SK-N-SH (cell line): ENCODE results near the gene CAPN3. TPM values are rescaled to one million over a fixed set of nuclear protein-coding genes. Genes with fewer than 3 reads are reported as not detected.
A peak's percentile ranks its signal among the peaks of the same experiment; 100 is the strongest.

Experiments used
- CHD2 ChIP-seq: fragments of 150-350 bp; IDR thresholded peaks from 2 replicates; pipeline ENCODE4 v1.6.1; 2018; ENCODE audit warnings: low read length; ENCODE audit not compliant: partially characterized antibody
- ELF1 ChIP-seq: IDR thresholded peaks from 2 replicates; pipeline ENCODE4 v1.4.0; 2012
- EP300 ChIP-seq, 2 experiments: IDR thresholded peaks; 2 replicates each; pipeline versions ENCODE4 v1.4.0 to v1.6.1; 2012; ENCODE audit warnings: borderline replicate concordance in 1 of 2, low read depth in 1 of 2, low read length in 1 of 2
- FOSL2 ChIP-seq: IDR thresholded peaks from 2 replicates; pipeline ENCODE4 v1.4.0; 2012; ENCODE audit warnings: low read depth, mild to moderate bottlenecking, moderate library complexity, borderline replicate concordance
- FOXM1 ChIP-seq: IDR thresholded peaks from 2 replicates; pipeline ENCODE4 v1.4.0; 2012; ENCODE audit warnings: low read depth, mild to moderate bottlenecking
- GABPA ChIP-seq: IDR thresholded peaks from 2 replicates; pipeline ENCODE4 v1.4.0; 2012; ENCODE audit warnings: low read depth, mild to moderate bottlenecking
- GATA2 ChIP-seq: sonication (generic); formaldehyde crosslinking; IDR thresholded peaks from 2 replicates; pipeline ENCODE4 v1.5.0; 2020; ENCODE audit warnings: mild to moderate bottlenecking, missing genetic modification reagents
- JUND ChIP-seq: IDR thresholded peaks from 2 replicates; pipeline ENCODE4 v1.4.0; 2012
- MEF2A ChIP-seq: IDR thresholded peaks from 2 replicates; pipeline ENCODE4 v1.4.0; 2012; ENCODE audit warnings: low read depth, borderline replicate concordance
- MXI1 ChIP-seq: IDR thresholded peaks from 2 replicates; pipeline ENCODE4 v1.6.1; 2012; ENCODE audit warnings: mild to moderate bottlenecking, low read depth, low read length, improper control_type of control experiment
- NFIC ChIP-seq: IDR thresholded peaks from 2 replicates; pipeline ENCODE4 v1.4.0; 2012; ENCODE audit warnings: borderline replicate concordance
- NRF1 ChIP-seq: IDR thresholded peaks from 2 replicates; pipeline ENCODE4 v1.6.1; 2012; ENCODE audit warnings: low read depth, mild to moderate bottlenecking, low read length
- RXRA ChIP-seq: IDR thresholded peaks from 2 replicates; pipeline ENCODE4 v1.4.0; 2012; ENCODE audit warnings: low read depth, mild to moderate bottlenecking, borderline replicate concordance
- SIN3A ChIP-seq: IDR thresholded peaks from 2 replicates; pipeline ENCODE4 v1.6.1; 2012; ENCODE audit warnings: low read depth, mild to moderate bottlenecking, low read length, moderate library complexity, borderline replicate concordance
- SMC3 ChIP-seq: IDR thresholded peaks from 2 replicates; pipeline ENCODE4 v1.6.1; 2012; ENCODE audit warnings: low read depth, low read length, improper control_type of control experiment
- TAF1 ChIP-seq: IDR thresholded peaks from 2 replicates; pipeline ENCODE4 v1.6.1; 2012; ENCODE audit warnings: low read depth, mild to moderate bottlenecking, low read length, moderate library complexity, borderline replicate concordance
- TCF12 ChIP-seq: IDR thresholded peaks from 2 replicates; pipeline ENCODE4 v1.4.0; 2012
- YY1 ChIP-seq: IDR thresholded peaks from 2 replicates; pipeline ENCODE4 v1.4.0; 2012; ENCODE audit warnings: low read depth, mild to moderate bottlenecking
- polyA plus RNA-seq, 3 experiments: library from polyadenylated mRNA; depleted of rRNA; stranded (reverse); fragments of >200 nt; gene quantifications; 2 replicates each; pipeline ENCODE4 v1.2.3, GENCODE V29; 2012
- TF ChIP-seq, protein P1 (sequence below): IDR thresholded peaks from 2 replicates; pipeline ENCODE4 v1.4.0; 2012; ENCODE audit warnings: low read depth
- TF ChIP-seq, protein P2 (sequence below): fragments of 150-350 bp; IDR thresholded peaks from 2 replicates; pipeline ENCODE4 v1.6.1; 2016; ENCODE audit warnings: mild to moderate bottlenecking, low read depth, low read length
- TF ChIP-seq, protein P3 (sequence below): fragments of 150-350 bp; IDR thresholded peaks from 2 replicates; pipeline ENCODE4 v1.6.1; 2017; ENCODE audit warnings: antibody characterized with exemption, low read length, low read depth, borderline replicate concordance
- TF ChIP-seq, protein P4 (sequence below): IDR thresholded peaks from 2 replicates; pipeline ENCODE4; 2012
- TF ChIP-seq, protein P5 (sequence below): IDR thresholded peaks from 2 replicates; pipeline ENCODE4 v1.6.1; 2012; ENCODE audit warnings: mild to moderate bottlenecking, low read depth, low read length, moderate library complexity

CAPN3 gene
- polyA plus RNA-seq, 1 of the 3 experiments (the other 2 are of a cell fraction) = 1.8 TPM

DNA sequence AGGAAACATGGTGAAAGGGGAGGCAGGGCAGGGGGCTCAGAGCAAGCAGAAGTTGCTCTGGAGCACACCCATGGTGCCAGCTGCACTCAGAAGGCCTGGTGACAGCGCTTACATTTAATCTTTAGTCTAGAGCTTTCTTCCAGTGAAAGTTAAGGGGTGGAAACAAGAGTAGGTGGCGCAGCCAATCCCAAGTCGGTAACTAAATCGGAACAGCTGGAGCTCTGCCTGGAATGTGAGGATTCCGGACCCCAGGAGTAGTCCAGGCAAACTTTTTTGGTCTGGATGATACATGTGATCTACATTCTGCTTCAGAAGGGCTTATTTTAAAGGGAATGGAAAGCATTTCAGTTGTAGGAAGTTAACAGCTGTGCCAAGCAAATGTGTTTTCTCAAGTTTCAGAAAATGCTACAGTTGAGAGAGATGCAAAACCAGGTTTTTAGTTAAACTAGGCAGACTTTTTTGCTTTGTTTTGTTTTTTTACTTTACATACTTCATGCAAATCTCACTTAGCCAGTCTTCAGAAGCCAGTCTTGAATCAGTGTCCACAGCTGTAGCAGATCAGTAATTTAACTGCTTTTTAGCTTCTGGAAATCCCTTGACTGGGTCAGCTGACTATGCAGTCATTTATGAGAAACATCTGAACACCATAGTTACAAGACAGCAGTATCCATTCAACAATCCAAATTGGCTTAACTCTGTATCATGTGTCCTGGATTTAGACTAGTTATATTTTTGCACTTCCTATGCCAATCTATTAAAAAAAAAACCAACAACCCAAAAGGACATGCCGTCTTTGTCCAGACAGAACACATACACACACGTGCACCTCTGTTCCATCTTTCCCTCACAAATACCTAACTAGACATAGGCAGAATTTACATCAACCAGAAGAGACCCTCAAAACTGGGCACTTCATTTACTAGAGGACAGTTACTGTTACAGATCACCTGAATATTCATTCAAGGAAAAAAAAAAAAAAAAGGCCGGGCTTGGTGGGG, 98.4 kb downstream of the CAPN3 start (continued):
- TF ChIP-seq TAF1 (no peak), ELF1 (no peak), RXRA (no peak), GABPA (no peak), CHD2 (no peak), NFIC (no peak; the same call in 1 of the 2 replicates), EP300 (IDR thresholded peaks at IDR 0.05; ENCODE audit: borderline replicate concordance in 1 of 2, low read depth in 1 of 2, low read length in 1 of 2) (peak in 1 of 2 experiments; percentile 28; a peak in 3 of 4 replicates), FOXM1 (no peak; the same call in 1 of the 2 replicates), MEF2A (no peak), TCF12 (peak; percentile 38; the same call in 1 of the 2 replicates), MXI1 (no peak), NRF1 (no peak), JUND (no peak; the same call in 1 of the 2 replicates), SIN3A (peak; percentile 29; the same call in 1 of the 2 replicates), GATA2 (CRISPR knock-in tag) (no peak), YY1 (no peak), FOSL2 (no peak), SMC3 (no peak)
- TF ChIP-seq, protein P1, sequence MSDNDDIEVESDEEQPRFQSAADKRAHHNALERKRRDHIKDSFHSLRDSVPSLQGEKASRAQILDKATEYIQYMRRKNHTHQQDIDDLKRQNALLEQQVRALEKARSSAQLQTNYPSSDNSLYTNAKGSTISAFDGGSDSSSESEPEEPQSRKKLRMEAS = peak; percentile 33; the same call in 1 of the 2 replicates
- TF ChIP-seq, protein P2, sequence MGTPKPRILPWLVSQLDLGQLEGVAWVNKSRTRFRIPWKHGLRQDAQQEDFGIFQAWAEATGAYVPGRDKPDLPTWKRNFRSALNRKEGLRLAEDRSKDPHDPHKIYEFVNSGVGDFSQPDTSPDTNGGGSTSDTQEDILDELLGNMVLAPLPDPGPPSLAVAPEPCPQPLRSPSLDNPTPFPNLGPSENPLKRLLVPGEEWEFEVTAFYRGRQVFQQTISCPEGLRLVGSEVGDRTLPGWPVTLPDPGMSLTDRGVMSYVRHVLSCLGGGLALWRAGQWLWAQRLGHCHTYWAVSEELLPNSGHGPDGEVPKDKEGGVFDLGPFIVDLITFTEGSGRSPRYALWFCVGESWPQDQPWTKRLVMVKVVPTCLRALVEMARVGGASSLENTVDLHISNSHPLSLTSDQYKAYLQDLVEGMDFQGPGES = no peak
- TF ChIP-seq, protein P3, sequence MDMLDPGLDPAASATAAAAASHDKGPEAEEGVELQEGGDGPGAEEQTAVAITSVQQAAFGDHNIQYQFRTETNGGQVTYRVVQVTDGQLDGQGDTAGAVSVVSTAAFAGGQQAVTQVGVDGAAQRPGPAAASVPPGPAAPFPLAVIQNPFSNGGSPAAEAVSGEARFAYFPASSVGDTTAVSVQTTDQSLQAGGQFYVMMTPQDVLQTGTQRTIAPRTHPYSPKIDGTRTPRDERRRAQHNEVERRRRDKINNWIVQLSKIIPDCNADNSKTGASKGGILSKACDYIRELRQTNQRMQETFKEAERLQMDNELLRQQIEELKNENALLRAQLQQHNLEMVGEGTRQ = no peak; the same call in 1 of the 2 replicates
- TF ChIP-seq, protein P4, sequence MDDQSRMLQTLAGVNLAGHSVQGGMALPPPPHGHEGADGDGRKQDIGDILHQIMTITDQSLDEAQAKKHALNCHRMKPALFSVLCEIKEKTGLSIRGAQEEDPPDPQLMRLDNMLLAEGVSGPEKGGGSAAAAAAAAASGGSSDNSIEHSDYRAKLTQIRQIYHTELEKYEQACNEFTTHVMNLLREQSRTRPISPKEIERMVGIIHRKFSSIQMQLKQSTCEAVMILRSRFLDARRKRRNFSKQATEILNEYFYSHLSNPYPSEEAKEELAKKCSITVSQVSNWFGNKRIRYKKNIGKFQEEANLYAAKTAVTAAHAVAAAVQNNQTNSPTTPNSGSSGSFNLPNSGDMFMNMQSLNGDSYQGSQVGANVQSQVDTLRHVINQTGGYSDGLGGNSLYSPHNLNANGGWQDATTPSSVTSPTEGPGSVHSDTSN = 0 out of 2 replicates have a peak, but pooled peaks have one; percentile 4
- TF ChIP-seq, protein P5, sequence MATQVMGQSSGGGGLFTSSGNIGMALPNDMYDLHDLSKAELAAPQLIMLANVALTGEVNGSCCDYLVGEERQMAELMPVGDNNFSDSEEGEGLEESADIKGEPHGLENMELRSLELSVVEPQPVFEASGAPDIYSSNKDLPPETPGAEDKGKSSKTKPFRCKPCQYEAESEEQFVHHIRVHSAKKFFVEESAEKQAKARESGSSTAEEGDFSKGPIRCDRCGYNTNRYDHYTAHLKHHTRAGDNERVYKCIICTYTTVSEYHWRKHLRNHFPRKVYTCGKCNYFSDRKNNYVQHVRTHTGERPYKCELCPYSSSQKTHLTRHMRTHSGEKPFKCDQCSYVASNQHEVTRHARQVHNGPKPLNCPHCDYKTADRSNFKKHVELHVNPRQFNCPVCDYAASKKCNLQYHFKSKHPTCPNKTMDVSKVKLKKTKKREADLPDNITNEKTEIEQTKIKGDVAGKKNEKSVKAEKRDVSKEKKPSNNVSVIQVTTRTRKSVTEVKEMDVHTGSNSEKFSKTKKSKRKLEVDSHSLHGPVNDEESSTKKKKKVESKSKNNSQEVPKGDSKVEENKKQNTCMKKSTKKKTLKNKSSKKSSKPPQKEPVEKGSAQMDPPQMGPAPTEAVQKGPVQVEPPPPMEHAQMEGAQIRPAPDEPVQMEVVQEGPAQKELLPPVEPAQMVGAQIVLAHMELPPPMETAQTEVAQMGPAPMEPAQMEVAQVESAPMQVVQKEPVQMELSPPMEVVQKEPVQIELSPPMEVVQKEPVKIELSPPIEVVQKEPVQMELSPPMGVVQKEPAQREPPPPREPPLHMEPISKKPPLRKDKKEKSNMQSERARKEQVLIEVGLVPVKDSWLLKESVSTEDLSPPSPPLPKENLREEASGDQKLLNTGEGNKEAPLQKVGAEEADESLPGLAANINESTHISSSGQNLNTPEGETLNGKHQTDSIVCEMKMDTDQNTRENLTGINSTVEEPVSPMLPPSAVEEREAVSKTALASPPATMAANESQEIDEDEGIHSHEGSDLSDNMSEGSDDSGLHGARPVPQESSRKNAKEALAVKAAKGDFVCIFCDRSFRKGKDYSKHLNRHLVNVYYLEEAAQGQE = no peak
